Measurements from ENCODE around the gene THAP7. TPM values are rescaled to one million over a fixed set of nuclear protein-coding genes. Genes with fewer than 3 reads are reported as not detected.

THAP7 gene
- total and polyA plus RNA-seq, 8 donors: 9.0 to 54.9 (median 13.8) TPM

GRCh38 chr22:21030621-21031544 lies 29.0 kb upstream of the THAP7 start:
- ATAC-seq (no peak), FAIRE-seq (no peak), DNase-seq (no peak)
- H3K27me3 ChIP-seq: no peaks in the 10 kb centered on the region
- H3K36me3 ChIP-seq: no peaks in the 10 kb centered on the region
- H3K4me1 ChIP-seq: no peaks in the 10 kb centered on the region
- H3K27ac ChIP-seq: no peak overlapping the region
- H3K9me3 ChIP-seq: no peaks in the 10 kb centered on the region
- intact Hi-C loops (cut with DNase I): no loop called here
- TF ChIP-seq, protein P1, sequence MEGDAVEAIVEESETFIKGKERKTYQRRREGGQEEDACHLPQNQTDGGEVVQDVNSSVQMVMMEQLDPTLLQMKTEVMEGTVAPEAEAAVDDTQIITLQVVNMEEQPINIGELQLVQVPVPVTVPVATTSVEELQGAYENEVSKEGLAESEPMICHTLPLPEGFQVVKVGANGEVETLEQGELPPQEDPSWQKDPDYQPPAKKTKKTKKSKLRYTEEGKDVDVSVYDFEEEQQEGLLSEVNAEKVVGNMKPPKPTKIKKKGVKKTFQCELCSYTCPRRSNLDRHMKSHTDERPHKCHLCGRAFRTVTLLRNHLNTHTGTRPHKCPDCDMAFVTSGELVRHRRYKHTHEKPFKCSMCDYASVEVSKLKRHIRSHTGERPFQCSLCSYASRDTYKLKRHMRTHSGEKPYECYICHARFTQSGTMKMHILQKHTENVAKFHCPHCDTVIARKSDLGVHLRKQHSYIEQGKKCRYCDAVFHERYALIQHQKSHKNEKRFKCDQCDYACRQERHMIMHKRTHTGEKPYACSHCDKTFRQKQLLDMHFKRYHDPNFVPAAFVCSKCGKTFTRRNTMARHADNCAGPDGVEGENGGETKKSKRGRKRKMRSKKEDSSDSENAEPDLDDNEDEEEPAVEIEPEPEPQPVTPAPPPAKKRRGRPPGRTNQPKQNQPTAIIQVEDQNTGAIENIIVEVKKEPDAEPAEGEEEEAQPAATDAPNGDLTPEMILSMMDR (IDR thresholded peaks at IDR 0.05): no peak
- no peak overlapping the region for H3K4me3 ChIP-seq
- 87 to 91% methylated on average over 40 of the region's 40 CpGs for WGBS, 2 donors

- FAIRE-seq: no peak
- Histone ChIP-seq H3K4me3 (no peak overlapping the region), H3K4me1 (no peaks in the 10 kb centered on the region), H3K27ac (no peak overlapping the region), H3K9me3 (no peaks in the 10 kb centered on the region), H3K27me3 (no peaks in the 10 kb centered on the region), H3K36me3 (no peaks in the 10 kb centered on the region)
- TF ChIP-seq, protein P1 (IDR thresholded peaks at IDR 0.05): no peak
- DNase-seq: no peak
- ATAC-seq: no peak
- intact Hi-C loops (cut with DNase I): no loop called here
- WGBS, 2 donors: 72 to 84% methylated on average over 14 to 15 of the region's 15 CpGs
These were observed 28.1 kb upstream of the THAP7 start for GRCh38 chr22:21030032-21030431.

DNA sequence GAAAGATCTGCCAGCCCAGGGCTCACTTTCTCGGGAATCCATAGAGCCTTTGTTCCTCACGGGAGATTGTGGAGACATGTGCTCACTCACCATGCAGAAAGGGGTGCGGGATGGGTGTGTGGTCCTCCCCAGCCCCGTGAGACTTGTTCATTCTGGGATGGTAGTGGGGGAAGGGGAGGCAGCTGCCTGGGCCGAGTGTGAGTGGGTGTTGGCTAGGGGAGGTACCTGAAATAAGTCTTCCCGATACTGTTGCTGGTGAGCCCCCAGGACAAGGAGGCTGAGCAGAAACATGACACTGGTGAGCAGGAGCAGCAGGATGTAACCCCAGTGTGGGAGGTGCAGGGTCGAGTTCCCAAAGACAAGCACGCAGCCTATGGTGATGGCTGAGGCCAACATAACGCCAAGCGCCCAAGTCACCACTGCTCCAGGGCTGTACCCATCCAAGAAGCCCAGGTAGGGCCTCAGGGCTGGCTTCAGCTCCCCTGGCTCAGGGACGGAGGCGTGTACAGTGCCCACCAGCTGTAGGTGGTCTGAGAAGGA lies 27.6 kb upstream of the THAP7 start:
- FAIRE-seq (no peak), DNase-seq (peak in 1 of 6 donors; percentile 27), ATAC-seq (no peak)
- Histone ChIP-seq H3K27ac (no peak overlapping the region), H3K4me3 (no peak overlapping the region), H3K4me1 (no peaks in the 10 kb centered on the region), H3K27me3 (no peaks in the 10 kb centered on the region), H3K36me3 (no peaks in the 10 kb centered on the region), H3K9me3 (no peaks in the 10 kb centered on the region)
- 62 to 67% methylated on average over 12 of the region's 12 CpGs for WGBS, 2 donors
- TF ChIP-seq, protein P1 (IDR thresholded peaks at IDR 0.05): no peak
- intact Hi-C loops (cut with DNase I): loop anchor here in 1 of 3 donors (10.0 kb wide), 1 partner anchor 45 kb away; no protein-coding TSS in a partner anchor

- no peak for FAIRE-seq
- Histone ChIP-seq H3K27me3 (no peaks in the 10 kb centered on the region), H3K9me3 (no peaks in the 10 kb centered on the region), H3K4me3 (no peak overlapping the region), H3K36me3 (no peaks in the 10 kb centered on the region), H3K4me1 (no peaks in the 10 kb centered on the region), H3K27ac (no peak overlapping the region)
- no peak for ATAC-seq
- DNase-seq: peak in 1 of 6 donors; percentile 49
- intact Hi-C loops (cut with DNase I): loop anchor here in 1 of 3 donors (10.0 kb wide), 1 partner anchor 46 kb away; no protein-coding TSS in a partner anchor
- 81 to 90% methylated on average over 13 of the region's 13 CpGs for WGBS, 2 donors
- TF ChIP-seq, protein P1 (IDR thresholded peaks at IDR 0.05): no peak
These were observed 26.6 kb upstream of the THAP7 start for GRCh38 chr22:21028277-21029251.

Measured in pancreas (tissue), 10 donors.